GM12878 (cell line): Measurements from ENCODE around the gene SECTM1. TPM values are rescaled to one million over a fixed set of nuclear protein-coding genes. Genes with fewer than 3 reads are reported as not detected.

Experiments used
- ATF7 ChIP-seq: fragments of 450-650 bp; IDR thresholded peaks from 2 replicates; pipeline ENCODE4 v1.6.1; 2016; ENCODE audit warnings: low read depth, mild to moderate bottlenecking
- CREB1 ChIP-seq: IDR thresholded peaks from 2 replicates; pipeline ENCODE4 v1.6.1; 2012; ENCODE audit warnings: low read depth, mild to moderate bottlenecking, inconsistent platforms
- E2F8 ChIP-seq: fragments of 450-650 bp; IDR thresholded peaks from 2 replicates; pipeline ENCODE4 v1.6.1; 2018; ENCODE audit warnings: mild to moderate bottlenecking, low read depth, moderate library complexity; ENCODE audit not compliant: partially characterized antibody
- E4F1 ChIP-seq: fragments of 450-650 bp; IDR thresholded peaks from 2 replicates; pipeline ENCODE4 v1.6.1; 2018; ENCODE audit warnings: borderline replicate concordance, mild to moderate bottlenecking; ENCODE audit not compliant: partially characterized antibody
- EZH2 ChIP-seq: IDR thresholded peaks from 2 replicates; pipeline ENCODE4 v1.6.1; 2012; ENCODE audit warnings: low read depth, mild to moderate bottlenecking, control low read depth, inconsistent platforms, low read length, borderline replicate concordance; ENCODE audit not compliant: control insufficient read depth
- MAX ChIP-seq: IDR thresholded peaks from 2 replicates; pipeline ENCODE4 v1.6.1; 2012; ENCODE audit warnings: low read depth, low read length, improper control_type of control experiment
- MEF2B ChIP-seq: fragments of 450-650 bp; IDR thresholded peaks from 2 replicates; pipeline ENCODE4 v1.6.1; 2018; ENCODE audit warnings: mild to moderate bottlenecking, moderate library complexity; ENCODE audit not compliant: partially characterized antibody, poor library complexity, severe bottlenecking
- MTA2 ChIP-seq: fragments of 450-650 bp; IDR thresholded peaks from 2 replicates; pipeline ENCODE4 v1.6.1; 2016; ENCODE audit warnings: low read depth, mild to moderate bottlenecking, moderate library complexity
- PKNOX1 ChIP-seq: fragments of 450-650 bp; IDR thresholded peaks from 2 replicates; pipeline ENCODE4 v1.6.1; 2016; ENCODE audit warnings: mild to moderate bottlenecking
- POU2F2 ChIP-seq: IDR thresholded peaks from 3 replicates; pipeline ENCODE4 v1.6.1; 2011; ENCODE audit warnings: low read depth, mild to moderate bottlenecking, low read length, borderline replicate concordance
- SMARCA5 ChIP-seq: fragments of 450-650 bp; IDR thresholded peaks from 2 replicates; pipeline ENCODE4 v1.6.1; 2017; ENCODE audit warnings: mild to moderate bottlenecking
- TBL1XR1 ChIP-seq: IDR thresholded peaks from 2 replicates; pipeline ENCODE4 v1.6.1; 2012; ENCODE audit warnings: low read depth, low read length, improper control_type of control experiment
- ZBTB40 ChIP-seq: fragments of 450-650 bp; IDR thresholded peaks from 2 replicates; pipeline ENCODE4 v1.6.1; 2016; ENCODE audit warnings: mild to moderate bottlenecking, moderate library complexity, borderline replicate concordance
- polyA plus RNA-seq, 11 experiments: library from polyadenylated mRNA; depleted of rRNA in 4 of 11; unstranded in 6 of 11; stranded (reverse) in 5 of 11; fragments of >200 nt; fragmentation: Nextera tagmentation in 4 of 11; fragmentation: Illumina TruSeq in 1 of 11; extraction: Ambion mirVana in 4 of 11; extraction: Trizol in 1 of 11; gene quantifications; 1 replicate in 1 of 11; 2 replicates in 10 of 11; pipeline versions ENCODE4 v1.2.1 to v1.2.3, GENCODE V29; 2011 to 2016; ENCODE audit warnings: inconsistent platforms in 2 of 11, missing spikeins in 2 of 11, low read depth in 1 of 11
- total RNA-seq, 4 experiments: library from RNA; depleted of rRNA in 3 of 4; stranded (reverse); fragments of >200 nt in 3 of 4; fragmentation: Illumina TruSeq in 1 of 4; extraction: Trizol in 1 of 4; gene quantifications; 2 replicates each; pipeline versions ENCODE4 v1.2.1 to v1.2.3, GENCODE V29; 2013 to 2021
- TF ChIP-seq, protein P1 (sequence below): fragments of 450-650 bp; IDR thresholded peaks from 2 replicates; pipeline ENCODE4 v1.6.1; 2017; ENCODE audit warnings: borderline replicate concordance

Gene SECTM1
- total and polyA plus RNA-seq, 10 of the 15 experiments (the other 5 are each of a cell fraction or from before 2014, with no cell fraction given) = 0.10 to 0.13 (median 0.12) TPM; not detected in 7

DNA sequence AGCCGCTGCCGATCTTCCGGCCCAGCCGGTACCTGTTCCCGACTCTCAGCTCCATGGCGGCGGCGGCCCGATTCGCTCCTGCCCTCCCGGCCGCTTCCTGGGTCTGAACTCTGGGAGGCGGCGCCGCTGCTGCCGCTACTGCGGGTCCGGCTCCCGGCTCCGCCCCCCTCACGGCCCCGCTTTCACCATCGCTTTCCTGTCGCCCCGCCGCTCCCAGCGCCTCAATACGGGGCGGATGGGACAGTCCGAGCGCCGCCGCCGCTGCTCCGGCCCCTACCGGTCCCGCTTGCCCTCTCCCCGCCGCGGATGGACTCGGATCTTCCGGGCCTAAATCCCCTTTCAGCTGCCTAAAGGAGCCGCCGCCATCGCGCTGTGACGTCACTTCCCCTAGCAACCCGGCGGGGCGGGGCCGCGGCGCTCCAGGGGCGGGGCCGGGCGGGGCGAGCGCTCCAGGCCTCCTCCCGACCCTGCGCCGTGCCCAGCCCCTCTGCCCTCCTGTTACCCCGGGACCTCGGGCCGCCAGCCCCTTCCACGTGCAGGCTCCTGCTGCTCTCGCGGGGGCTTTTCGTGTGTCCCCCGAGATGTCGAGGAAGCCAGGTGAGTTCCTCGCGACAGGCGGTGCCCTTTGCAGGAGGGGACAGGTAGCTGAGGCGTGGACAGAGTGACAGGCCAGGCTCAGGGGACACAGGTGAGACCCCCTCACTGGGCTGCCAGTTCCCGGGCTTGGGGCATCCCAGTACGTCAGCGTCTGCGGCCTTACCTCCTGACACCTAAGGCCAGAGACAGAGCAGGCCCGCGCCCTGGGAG lies 60.0 kb downstream of the SECTM1 start, which contains the start of gene CSNK1D (continued):
- peak; percentile 53 for TF ChIP-seq E4F1
- TF ChIP-seq PKNOX1 = peak; percentile 37; the same call in 1 of the 2 replicates
- TF ChIP-seq ZBTB40 = peak; percentile 76; the same call in 1 of the 2 replicates
- no peak; the same call in 1 of the 2 replicates for TF ChIP-seq MAX
- TF ChIP-seq POU2F2 = no peak
- no peak for TF ChIP-seq SMARCA5
- peak; percentile 90 for TF ChIP-seq CREB1
- TF ChIP-seq, protein P1, sequence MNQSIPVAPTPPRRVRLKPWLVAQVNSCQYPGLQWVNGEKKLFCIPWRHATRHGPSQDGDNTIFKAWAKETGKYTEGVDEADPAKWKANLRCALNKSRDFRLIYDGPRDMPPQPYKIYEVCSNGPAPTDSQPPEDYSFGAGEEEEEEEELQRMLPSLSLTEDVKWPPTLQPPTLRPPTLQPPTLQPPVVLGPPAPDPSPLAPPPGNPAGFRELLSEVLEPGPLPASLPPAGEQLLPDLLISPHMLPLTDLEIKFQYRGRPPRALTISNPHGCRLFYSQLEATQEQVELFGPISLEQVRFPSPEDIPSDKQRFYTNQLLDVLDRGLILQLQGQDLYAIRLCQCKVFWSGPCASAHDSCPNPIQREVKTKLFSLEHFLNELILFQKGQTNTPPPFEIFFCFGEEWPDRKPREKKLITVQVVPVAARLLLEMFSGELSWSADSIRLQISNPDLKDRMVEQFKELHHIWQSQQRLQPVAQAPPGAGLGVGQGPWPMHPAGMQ = no peak
- 0 out of 2 replicates have a peak, but pooled peaks have one; percentile 31 for TF ChIP-seq TBL1XR1
- TF ChIP-seq E2F8 = no peak
- TF ChIP-seq MEF2B = peak; percentile 42
- peak; percentile 92 for TF ChIP-seq ATF7
- TF ChIP-seq EZH2 = no peak
- TF ChIP-seq MTA2 = no peak
